Esophagus mucosa (tissue), 1 donor: ENCODE results near the gene TRNP1. TPM values are rescaled to one million over a fixed set of nuclear protein-coding genes. Genes with fewer than 3 reads are reported as not detected.
"Not testable (repeated sequence)": the region's sequence is repeated elsewhere in the genome, so short reads cannot be mapped to it uniquely, and the experiment has no call there.

ENCODE experiments used
- ATAC-seq: fragments of 200-7000 bp; cut with Tn5 transposase; one replicate; pipeline ENCODE4 v1.9.1; 2020
- total RNA-seq: library from RNA; stranded (reverse); gene quantifications from one replicate; pipeline ENCODE4 v1.2.4, GENCODE V29; 2023
- donor health status: DM: yes; HTN: yes; CAD: no.

Gene TRNP1
- total RNA-seq, 1 donor from 2014 or later, result 75.0 TPM

DNA sequence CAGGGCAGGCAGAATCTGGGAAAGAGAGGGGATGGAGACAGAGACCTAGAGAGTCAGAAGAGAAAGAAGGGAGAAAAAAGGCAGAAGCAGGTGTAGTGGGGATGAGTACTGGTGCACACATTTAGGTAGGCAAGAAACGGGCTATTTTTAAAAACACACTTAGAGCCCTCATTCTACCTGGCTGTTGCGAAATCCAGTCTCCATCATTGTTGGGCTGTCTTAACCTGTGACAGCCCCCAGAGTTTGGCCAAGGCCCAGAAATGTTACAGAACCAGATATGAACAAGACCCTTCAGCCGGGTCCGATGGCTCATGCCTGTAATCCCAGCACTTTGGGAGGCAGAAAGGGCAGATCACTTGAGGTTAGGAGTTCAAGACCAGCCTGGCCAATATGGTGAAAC is 20.7 kb upstream of the TRNP1 start:
- ATAC-seq, result no peak

DNA sequence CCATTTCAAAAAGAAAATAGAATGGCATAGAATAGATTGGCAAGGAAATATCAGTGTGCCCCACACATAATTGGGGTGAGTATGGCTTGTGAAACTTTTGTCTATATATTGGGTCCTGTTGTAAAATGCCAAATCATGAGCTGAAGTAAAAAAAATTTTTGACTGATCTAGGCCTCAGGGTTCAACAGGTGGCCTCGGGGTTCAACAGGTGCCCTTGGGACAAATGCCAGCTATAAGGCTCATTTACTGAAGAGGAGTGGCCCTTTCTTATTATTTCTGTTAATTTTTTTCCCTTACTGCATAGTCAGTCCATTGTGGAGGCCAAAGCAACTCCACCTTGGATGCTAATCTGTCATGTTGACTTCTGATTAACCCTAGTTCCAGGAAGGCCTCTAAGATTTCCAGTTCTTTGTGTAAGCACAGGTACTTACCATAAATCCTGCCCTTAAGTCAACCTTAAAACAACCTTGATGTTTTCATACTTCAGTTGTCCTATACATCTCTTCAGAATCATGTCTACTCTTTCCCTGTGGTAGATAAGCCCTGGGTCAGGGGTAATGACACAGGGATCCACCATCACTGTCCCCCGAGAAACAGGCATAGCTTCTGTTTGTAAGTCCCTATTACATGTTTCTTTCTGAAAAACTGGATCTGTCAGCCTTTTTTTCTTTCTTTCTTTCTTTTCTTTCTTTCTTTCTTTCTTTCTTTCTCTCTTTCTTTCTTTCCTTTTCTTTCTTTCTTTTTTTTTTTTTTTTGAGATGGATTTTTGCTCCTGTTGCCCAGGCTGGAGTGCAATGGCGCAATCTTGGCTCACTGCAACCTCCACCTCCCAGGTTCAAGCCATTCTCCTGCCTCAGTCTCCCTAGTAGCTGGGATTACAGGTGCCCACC is 16.6 kb upstream of the TRNP1 start:
- peak; percentile 85 for ATAC-seq

DNA sequence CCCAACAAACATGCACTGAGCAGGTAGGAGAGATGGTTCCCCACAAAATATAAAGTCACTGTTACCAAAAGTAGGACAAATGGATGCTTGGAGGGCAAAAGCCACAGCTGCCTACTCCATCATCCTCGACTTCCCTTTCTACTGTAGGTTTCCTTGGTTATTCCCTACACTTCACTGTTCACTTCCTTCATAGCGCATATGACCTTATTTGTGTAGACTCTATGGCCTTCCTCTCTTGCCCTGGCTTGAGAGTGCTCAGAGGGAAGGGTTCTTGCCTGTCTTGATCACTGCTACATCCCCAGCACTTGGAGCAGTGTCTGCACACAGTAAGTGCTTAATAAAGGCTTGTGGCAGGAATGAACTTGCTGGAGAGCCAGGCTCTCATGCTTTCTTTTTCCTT is 14.6 kb upstream of the TRNP1 start:
- ATAC-seq, result no peak

DNA sequence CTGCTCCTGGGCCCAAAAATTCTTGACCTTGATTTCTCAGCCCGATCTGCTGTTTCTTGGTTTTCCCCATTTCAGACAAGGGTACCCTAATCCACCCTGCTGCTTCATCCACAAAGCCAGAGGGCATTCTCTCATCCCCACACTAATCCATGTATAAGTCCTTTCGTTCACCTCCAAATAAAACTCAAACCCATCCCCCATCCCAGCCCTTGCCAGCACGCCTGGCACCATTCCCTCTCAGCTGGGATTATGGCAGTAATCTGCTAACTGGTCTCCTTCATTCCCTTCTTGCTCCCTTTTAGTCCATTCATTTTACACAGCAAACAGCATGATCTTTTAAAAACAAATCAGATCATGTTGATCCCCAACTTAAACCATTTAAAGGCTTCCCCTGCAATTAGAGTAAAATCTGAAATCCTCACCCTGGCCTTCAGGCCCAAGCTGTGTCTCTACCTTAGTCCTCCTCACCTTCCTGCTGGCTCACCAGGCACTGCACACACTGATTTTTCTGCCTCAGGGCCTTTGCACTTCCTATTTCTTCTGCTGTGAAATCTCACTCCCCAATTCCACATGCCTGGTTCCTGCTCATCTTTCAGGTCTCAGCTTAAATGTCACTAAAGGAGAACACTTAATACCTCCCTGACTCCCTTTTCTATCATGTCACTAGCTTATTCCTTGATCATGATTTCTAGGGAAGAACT is 12.2 kb upstream of the TRNP1 start:
- ATAC-seq, result no peak

- no peak for ATAC-seq
These were observed 9.6 kb upstream of the TRNP1 start for GRCh38 chr1:26983863-26984262.

DNA sequence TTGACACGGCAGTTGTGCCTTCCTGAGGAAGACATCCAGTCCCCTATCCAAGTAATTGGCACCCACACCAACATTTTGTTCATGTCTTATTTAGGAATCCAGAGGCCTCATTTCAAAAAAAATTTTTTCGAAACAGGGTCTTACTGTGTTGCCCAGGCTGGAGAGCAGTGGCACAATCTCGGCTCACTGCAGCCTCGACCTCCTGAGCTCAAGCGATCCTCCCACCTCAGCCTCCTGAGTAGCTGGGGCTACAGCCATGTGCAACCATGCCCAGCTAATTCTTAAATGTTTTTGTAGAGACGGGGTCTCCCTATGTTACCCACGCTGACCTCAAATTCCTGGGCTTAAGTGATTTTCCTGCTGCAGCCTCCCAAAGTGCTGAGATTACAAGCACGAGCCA is 9.2 kb upstream of the TRNP1 start:
- no peak for ATAC-seq

- ATAC-seq, result peak; percentile 36
These were observed 6.8 kb upstream of the TRNP1 start for GRCh38 chr1:26986658-26987057.

DNA sequence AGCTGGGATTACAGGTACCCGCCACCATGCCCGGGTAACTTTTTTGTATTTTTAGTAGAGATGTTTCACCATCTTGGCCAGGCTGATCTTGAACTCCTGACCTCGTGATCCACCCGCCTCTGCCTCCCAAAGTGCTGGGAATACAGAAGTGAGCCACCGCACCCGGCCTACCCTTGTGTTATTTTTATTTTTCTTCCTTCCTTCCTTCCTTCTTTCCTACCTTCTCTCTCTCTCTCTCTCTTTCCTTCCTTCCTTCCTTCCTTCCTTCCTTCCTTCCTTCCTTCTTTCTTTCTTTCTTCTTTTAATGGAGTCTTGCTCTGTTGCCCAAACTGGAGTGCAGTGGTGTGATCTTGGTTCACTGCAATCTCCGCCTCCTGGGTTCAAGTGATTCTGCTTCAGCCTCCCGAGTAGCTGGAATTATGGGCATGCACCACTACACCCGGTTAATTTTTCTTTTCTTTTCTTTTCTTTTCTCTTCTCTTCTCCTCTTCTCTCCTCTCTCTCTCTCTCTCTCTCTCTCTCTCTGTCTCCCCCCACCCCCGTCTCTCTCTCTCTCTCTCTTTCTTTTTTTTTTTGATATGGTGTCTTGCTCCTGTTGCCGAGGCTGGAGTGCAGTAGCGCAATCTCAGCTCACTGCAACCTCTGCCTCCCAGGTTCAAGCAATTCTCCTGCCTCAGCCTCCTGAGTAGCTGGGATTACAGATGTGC is 3.9 kb upstream of the TRNP1 start:
- ATAC-seq, result not testable (repeated sequence)

DNA sequence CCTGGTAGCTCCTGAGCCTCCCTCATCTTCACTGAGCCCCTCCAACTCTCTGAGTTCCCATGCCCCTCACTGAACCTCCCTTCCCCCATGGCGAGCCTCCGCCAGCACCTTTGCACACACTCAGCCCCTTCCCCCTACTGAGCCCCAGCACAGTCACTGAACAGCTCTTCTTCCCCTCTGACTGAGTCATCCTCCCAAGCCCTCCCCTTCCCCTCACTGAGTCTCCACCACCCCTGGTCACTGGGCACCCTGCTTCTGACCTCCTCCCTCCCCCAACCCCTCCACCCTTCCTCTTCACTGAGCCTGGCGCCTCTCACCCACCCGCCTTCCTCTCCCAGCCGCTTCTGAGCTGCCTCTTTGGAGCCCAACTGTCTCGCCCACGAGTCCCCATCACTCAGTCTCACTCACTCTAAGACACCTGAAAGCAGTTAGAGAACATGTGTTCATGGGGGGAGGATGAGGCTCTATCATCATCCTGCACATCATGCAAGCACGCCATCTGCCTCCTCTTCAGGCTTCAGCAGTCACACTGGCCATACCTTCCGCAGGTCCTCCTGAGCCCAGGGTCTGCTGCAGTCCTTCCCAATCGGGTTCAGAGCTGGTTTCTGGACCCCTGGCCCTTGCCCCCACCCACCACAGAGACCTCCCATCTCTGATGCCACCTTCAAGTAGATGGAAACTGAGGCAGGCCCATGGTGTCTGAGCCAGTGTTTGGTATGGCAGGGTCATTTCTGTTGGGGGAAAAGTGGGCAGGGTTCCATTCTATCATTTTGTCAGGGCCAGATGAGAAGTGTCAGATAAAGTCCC is 2.0 kb upstream of the TRNP1 start:
- no peak for ATAC-seq

- no peak for ATAC-seq
These were observed 711 bp downstream of the TRNP1 start for GRCh38 chr1:26994020-26994786.

DNA sequence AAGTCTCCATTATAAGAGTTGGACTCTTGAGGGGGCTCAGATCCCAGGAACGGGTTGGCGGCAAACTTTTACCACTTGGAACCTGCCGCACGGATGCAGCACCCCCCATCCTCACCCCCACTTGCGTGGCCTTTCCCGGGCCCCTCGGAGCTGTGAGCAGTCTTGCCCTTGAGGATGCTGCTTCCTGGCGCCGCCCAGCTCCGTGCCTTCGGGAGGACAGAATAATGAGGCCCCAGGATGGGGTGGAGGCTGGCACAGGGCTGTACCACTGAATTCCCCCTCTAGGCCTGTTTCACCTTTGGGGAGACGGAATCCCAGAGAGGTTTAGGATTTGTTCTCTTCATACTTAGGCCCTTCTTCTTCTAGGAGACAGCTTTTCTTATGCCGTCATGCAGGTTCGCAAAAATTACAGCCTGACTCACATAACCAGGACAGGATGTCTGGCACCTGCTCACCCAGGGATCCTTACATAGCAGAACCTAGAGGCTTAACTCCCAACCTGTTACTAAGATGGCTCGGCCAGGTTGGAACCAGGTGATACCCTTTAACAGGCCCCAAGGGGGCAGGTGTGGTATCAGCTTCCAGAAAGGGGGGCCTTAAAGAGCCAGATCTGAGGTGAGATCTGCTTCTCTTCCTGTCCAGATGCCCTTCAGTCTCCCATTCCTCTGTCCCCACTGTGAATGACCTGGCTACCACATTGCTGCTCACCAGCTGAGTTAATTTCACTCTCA is 1.5 kb downstream of the TRNP1 start:
- no peak for ATAC-seq

- ATAC-seq, result no peak
These were observed 2.5 kb downstream of the TRNP1 start for GRCh38 chr1:26996024-26996423.

DNA sequence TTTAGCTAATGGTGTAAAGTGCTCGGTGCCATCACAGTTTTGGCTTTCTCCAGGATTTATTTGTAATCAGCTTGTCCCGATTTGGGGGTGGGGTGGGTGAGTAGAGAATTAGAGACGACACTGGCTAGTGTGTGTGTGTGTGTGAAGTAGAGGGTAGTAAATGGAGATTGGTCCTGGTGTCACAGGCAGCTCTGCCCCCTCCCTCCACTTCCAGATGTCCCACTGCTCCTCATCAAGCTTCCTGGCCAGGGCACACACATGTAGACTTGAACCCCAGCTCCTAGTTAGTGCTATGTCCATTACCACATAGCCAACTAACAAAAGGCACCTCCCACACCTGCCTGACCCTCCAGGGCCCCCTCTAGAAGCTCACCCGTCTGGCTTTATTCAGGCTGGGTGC is 3.2 kb downstream of the TRNP1 start:
- no peak for ATAC-seq

- peak; percentile 73 for ATAC-seq
These were observed 5.2 kb downstream of the TRNP1 start for GRCh38 chr1:26998429-26999300.

GRCh38 chr1:26999440-26999987 is 6.0 kb downstream of the TRNP1 start:
- peak; percentile 3 for ATAC-seq

- no peak for ATAC-seq
These were observed 6.8 kb downstream of the TRNP1 start for GRCh38 chr1:27000090-27000816.

GRCh38 chr1:27000817-27001460 is 7.4 kb downstream of the TRNP1 start:
- no peak for ATAC-seq
